CD4-positive, alpha-beta T cell treated with Interleukin-6 at 100 ng/mL for 8 hours (primary cell): ENCODE data around the gene INTS11.
A peak's percentile ranks its signal among the peaks of the same experiment; 100 is the strongest.
"Not testable (repeated sequence)": the region's sequence is repeated elsewhere in the genome, so short reads cannot be mapped to it uniquely, and the experiment has no call there.

ENCODE experiments used
- DNase-seq: peaks from one replicate; pipeline ENCODE4 v3.0.0-alpha.2; 2020; ENCODE audit warnings: mixed read lengths, low spot score

Gene INTS11

GRCh38 chr1:1324524-1325287 is at the start of gene INTS11, which contains the start of gene CPTP:
Gene INTS11, minus strand, starts transcription at chr1:1324660. Its CDS starts 52 bp downstream, at chr1:1324608.
Gene CPTP, plus strand, starts transcription at chr1:1324802. Its CDS starts 2,109 bp downstream, at chr1:1326911.
- DNase-seq: peak; percentile 96

GRCh38 chr1:1373815-1374588 is 49.5 kb upstream of the INTS11 start:
- no peak for DNase-seq

GRCh38 chr1:1373051-1373814 is 48.8 kb upstream of the INTS11 start:
- DNase-seq: no peak

GRCh38 chr1:1371746-1372711 is 47.6 kb upstream of the INTS11 start:
- peak; percentile 70 for DNase-seq

- DNase-seq: peak; percentile 54
These were observed 46.9 kb upstream of the INTS11 start for GRCh38 chr1:1371364-1371745.

GRCh38 chr1:1370771-1371300 is 46.4 kb upstream of the INTS11 start:
- DNase-seq: no peak

- not testable (repeated sequence) for DNase-seq
These were observed 45.6 kb upstream of the INTS11 start for GRCh38 chr1:1370094-1370493.

GRCh38 chr1:1367315-1367714 is 42.9 kb upstream of the INTS11 start:
- no peak for DNase-seq

- no peak for DNase-seq
These were observed 42.2 kb upstream of the INTS11 start for GRCh38 chr1:1366699-1367066.

- no peak for DNase-seq
These were observed 41.6 kb upstream of the INTS11 start for GRCh38 chr1:1365875-1366698.

GRCh38 chr1:1364266-1364665 is 39.8 kb upstream of the INTS11 start:
- DNase-seq: no peak

- DNase-seq: no peak
These were observed 37.5 kb upstream of the INTS11 start for GRCh38 chr1:1361982-1362423.

- no peak for DNase-seq
These were observed 36.9 kb upstream of the INTS11 start for GRCh38 chr1:1361233-1361981.

GRCh38 chr1:1360506-1361169 is 36.2 kb upstream of the INTS11 start:
- DNase-seq: no peak

- no peak for DNase-seq
These were observed 35.4 kb upstream of the INTS11 start for GRCh38 chr1:1359664-1360468.

GRCh38 chr1:1359308-1359663 is 34.8 kb upstream of the INTS11 start:
- DNase-seq: no peak

- DNase-seq: no peak
These were observed 34.2 kb upstream of the INTS11 start, which contains the start of gene MXRA8 for GRCh38 chr1:1358433-1359271. Gene MXRA8, minus strand, starts transcription at chr1:1358555. Its CDS starts 51 bp downstream, at chr1:1358504.
